AG09309 (cell line): ENCODE data around the gene NCOA6.

Experiments used
- DNase-seq: peaks from one replicate; pipeline ENCODE4 v3.0.0-alpha.2; 2010; ENCODE audit warnings: low read depth
- H3K4me3 ChIP-seq: 2 replicates; pipeline ENCODE4 v1.5.1; 2011; ENCODE audit warnings: mild to moderate bottlenecking, low read depth, low read length, moderate library complexity; ENCODE audit not compliant: control insufficient read depth
- TF ChIP-seq, protein P1 (sequence below): IDR thresholded peaks from 2 replicates; pipeline ENCODE4 v1.5.1; 2011; ENCODE audit warnings: mild to moderate bottlenecking, low read depth, low read length, inconsistent platforms; ENCODE audit not compliant: insufficient read depth, control insufficient read depth; ENCODE audit errors: missing control alignments

NCOA6 gene

GRCh38 chr20:34755367-34755766, 70.1 kb downstream of the NCOA6 start:
- DNase-seq, result no peak
- TF ChIP-seq, protein P1, sequence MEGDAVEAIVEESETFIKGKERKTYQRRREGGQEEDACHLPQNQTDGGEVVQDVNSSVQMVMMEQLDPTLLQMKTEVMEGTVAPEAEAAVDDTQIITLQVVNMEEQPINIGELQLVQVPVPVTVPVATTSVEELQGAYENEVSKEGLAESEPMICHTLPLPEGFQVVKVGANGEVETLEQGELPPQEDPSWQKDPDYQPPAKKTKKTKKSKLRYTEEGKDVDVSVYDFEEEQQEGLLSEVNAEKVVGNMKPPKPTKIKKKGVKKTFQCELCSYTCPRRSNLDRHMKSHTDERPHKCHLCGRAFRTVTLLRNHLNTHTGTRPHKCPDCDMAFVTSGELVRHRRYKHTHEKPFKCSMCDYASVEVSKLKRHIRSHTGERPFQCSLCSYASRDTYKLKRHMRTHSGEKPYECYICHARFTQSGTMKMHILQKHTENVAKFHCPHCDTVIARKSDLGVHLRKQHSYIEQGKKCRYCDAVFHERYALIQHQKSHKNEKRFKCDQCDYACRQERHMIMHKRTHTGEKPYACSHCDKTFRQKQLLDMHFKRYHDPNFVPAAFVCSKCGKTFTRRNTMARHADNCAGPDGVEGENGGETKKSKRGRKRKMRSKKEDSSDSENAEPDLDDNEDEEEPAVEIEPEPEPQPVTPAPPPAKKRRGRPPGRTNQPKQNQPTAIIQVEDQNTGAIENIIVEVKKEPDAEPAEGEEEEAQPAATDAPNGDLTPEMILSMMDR, result no peak

GRCh38 chr20:34754611-34755010, 70.8 kb downstream of the NCOA6 start:
- TF ChIP-seq, protein P1, result no peak
- DNase-seq, result no peak
- no peak overlapping the region for H3K4me3 ChIP-seq

More at GRCh38 chr20:34755367-34755766, 70.1 kb downstream of the NCOA6 start:
- H3K4me3 ChIP-seq, result no peak overlapping the region

DNA sequence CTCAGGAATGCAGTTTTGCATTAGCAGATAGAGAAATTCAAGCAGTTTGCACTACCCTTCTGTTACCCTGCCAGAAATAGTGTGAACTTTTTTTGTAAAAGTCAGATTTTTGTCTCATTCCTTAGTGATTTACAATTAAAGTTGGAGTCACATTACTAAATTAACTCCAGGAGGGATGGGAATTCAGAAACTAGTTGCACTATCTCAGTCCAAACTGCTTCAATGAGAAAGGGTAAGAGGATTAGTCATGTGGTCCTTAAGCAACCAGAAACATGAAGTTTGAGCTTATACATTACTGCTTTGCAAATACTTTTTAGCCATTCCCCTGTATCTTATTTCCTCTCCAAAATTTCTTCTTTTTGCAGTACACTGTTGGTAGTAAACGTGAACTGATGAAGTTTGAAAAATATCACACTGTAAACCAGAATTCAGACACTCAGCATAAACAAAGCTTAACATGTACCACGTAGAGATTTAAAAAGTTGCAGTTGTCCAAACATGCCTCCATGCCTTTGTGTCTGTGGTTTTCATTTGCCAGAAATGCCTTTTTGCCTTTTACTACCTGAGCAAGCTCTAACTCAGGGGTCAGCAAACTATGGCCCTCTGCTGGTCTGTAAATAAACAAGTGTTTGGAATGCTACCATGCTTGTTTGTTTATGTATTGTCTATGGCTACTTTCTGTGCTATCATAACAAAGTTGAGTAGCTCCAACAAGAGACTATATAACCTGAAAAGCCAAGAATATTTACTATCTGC, 71.6 kb downstream of the NCOA6 start:
- no peak overlapping the region for H3K4me3 ChIP-seq
- TF ChIP-seq, protein P1, result no peak
- DNase-seq, result peak; percentile 39

GRCh38 chr20:34751453-34751852, 74.0 kb downstream of the NCOA6 start:
- DNase-seq, result no peak

DNA sequence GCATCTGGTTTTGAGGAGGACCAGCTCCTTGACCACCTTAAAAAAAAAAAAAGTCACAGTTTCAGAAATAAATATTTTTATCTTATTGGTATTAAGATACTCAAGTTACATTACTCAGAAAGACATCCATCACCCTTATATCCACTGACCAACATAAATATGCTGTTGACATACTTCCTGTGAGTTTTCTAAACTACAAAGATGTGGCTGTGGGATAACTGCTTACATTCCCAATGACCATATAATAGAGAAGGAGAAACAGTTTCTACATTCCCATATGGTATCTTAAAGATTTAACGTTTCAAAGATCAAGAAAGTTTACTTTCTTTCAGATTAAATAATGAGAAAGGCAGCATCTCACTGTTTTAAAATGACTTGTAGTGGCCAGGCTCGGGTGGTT, 75.0 kb downstream of the NCOA6 start:
- DNase-seq, result no peak
- H3K4me3 ChIP-seq, result no peak overlapping the region
- TF ChIP-seq, protein P1, result no peak

More at GRCh38 chr20:34751453-34751852, 74.0 kb downstream of the NCOA6 start:
- TF ChIP-seq, protein P1, result no peak
- H3K4me3 ChIP-seq, result no peak overlapping the region

DNA sequence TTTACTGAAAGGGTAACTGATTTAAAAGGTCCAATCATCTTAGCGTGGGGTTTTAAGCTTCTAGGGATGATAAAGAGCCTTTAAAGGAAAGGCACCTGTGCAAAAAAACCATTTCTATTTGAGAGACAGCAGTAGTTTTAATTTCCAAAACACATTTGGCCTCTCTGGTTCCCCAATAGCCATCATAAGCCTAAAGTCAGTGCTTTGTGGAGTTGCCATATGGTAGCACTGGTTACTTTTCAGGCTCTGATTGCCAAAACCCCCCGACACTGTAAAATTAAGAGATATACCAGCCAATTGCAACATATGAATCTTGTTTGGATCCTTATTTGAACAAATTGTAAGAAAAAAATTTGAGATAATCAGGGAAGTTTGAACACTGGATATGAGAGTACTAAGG, 76.7 kb downstream of the NCOA6 start:
- DNase-seq, result no peak
- H3K4me3 ChIP-seq, result no peak overlapping the region
- TF ChIP-seq, protein P1, result no peak
